Hepatocyte (in vitro differentiated cells): ENCODE data around the gene IQCF6. TPM values are rescaled to one million over a fixed set of nuclear protein-coding genes. Genes with fewer than 3 reads are reported as not detected.

Experiments used
- DNase-seq: peaks from one replicate; pipeline ENCODE4 v3.0.0-alpha.2; 2016; ENCODE audit warnings: low spot score
- H2AFZ ChIP-seq: fragments of 200-600 bp; sonication (generic); 2 replicates; pipeline ENCODE4 v1.6.0; 2016; ENCODE audit warnings: antibody characterized with exemption, mild to moderate bottlenecking
- H3K27ac ChIP-seq: fragments of 200-600 bp; sonication (generic); 2 replicates; pipeline ENCODE4 v1.5.1; 2016; ENCODE audit warnings: mild to moderate bottlenecking
- H3K27me3 ChIP-seq: fragments of 200-600 bp; sonication (generic); 2 replicates; pipeline ENCODE4 v1.6.1; 2016
- H3K36me3 ChIP-seq: fragments of 200-600 bp; sonication (generic); replicated peaks from 2 replicates; pipeline ENCODE4 v1.5.1; 2016; ENCODE audit warnings: low read depth; ENCODE audit not compliant: insufficient read depth
- H3K4me1 ChIP-seq: fragments of 200-600 bp; sonication (generic); 2 replicates; pipeline ENCODE4 v1.5.1; 2016; ENCODE audit warnings: mild to moderate bottlenecking, moderate library complexity; ENCODE audit not compliant: insufficient read depth
- H3K4me2 ChIP-seq: fragments of 200-600 bp; sonication (generic); 2 replicates; pipeline ENCODE4 v1.6.0; 2016
- H3K4me3 ChIP-seq: fragments of 200-600 bp; sonication (generic); 2 replicates; pipeline ENCODE4 v1.5.1; 2016; ENCODE audit warnings: mild to moderate bottlenecking
- H3K79me2 ChIP-seq: fragments of 200-600 bp; sonication (generic); 2 replicates; pipeline ENCODE4 v1.6.0; 2017; ENCODE audit warnings: mild to moderate bottlenecking
- H3K9me2 ChIP-seq: fragments of 200-600 bp; sonication (generic); replicated peaks from 2 replicates; pipeline ENCODE4 v1.6.0; 2017; ENCODE audit warnings: mild to moderate bottlenecking; ENCODE audit not compliant: insufficient read depth
- H3K9me3 ChIP-seq: fragments of 200-600 bp; sonication (generic); 2 replicates; pipeline ENCODE4 v1.5.1; 2016; ENCODE audit warnings: low read depth, mild to moderate bottlenecking
- H4K20me1 ChIP-seq: fragments of 200-600 bp; sonication (generic); 2 replicates; pipeline ENCODE4 v1.6.0; 2016; ENCODE audit warnings: mild to moderate bottlenecking; ENCODE audit not compliant: insufficient read depth, poor library complexity, severe bottlenecking
- EZH2 ChIP-seq: fragments of 200-600 bp; sonication (generic); IDR thresholded peaks from 2 replicates; pipeline ENCODE4 v1.6.1; 2016; ENCODE audit warnings: antibody characterized with exemption, mild to moderate bottlenecking, borderline replicate concordance
- EZH2phosphoT487 ChIP-seq: fragments of 200-600 bp; sonication (generic); IDR thresholded peaks from one replicate; pipeline ENCODE4 v1.6.1; 2018; ENCODE audit warnings: antibody characterized with exemption, mild to moderate bottlenecking, low read depth, moderate library complexity; ENCODE audit not compliant: unreplicated experiment, severe bottlenecking
- polyA plus RNA-seq: library from polyadenylated mRNA; unstranded; fragments of >200 nt; fragmentation: Nextera tagmentation; extraction: Ambion mirVana; gene quantifications from 2 replicates; pipeline ENCODE4 v1.2.1, GENCODE V29; 2016
- total RNA-seq: library from RNA; depleted of rRNA; stranded (reverse); fragments of >200 nt; gene quantifications from 2 replicates; pipeline ENCODE4 v1.2.3, GENCODE V29; 2014
- TF ChIP-seq, protein P1 (sequence below): fragments of 200-600 bp; sonication (generic); IDR thresholded peaks from 2 replicates; pipeline ENCODE4 v1.5.1; 2016; ENCODE audit warnings: antibody characterized with exemption, mild to moderate bottlenecking; ENCODE audit not compliant: poor library complexity

Gene IQCF6
- total and polyA plus RNA-seq, 2 experiments from 2014 or later, result not detected

DNA sequence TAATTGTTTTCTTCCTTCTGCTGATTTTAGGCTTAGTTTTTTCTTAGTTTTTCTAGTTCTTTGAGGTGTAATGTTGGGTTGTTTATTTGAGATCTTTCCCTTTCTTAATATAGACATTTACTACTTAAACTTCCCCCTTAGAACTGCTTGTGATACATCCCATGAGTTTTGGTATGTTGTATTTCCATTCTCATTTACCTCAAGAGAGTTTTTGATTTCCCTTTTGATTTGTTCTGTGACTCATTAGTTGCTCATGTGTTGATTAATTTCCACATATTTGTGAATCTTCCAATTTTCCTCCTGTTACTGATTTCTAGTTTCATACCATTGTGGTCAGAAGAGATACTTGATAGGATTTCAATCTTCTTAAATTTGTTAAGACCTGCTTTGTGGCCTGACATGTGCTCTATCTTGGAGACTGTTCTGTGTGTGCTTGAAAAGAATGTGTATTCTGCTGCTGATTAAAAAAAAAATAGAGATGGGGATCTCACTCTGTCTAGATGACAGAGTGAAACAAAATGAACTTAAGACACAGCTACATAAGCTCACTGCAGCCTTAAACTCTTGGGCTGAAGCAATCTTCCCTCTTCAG is 49.9 kb downstream of the IQCF6 start:
- Histone ChIP-seq H3K4me1 (no peaks in the 10 kb centered on the region), H3K9me3 (no peaks in the 10 kb centered on the region), H3K36me3 (no peaks in the 10 kb centered on the region), H3K9me2 (no peaks in the 10 kb centered on the region), H3K4me3 (no peak overlapping the region), H4K20me1 (no peaks in the 10 kb centered on the region), H3K79me2 (no peaks in the 10 kb centered on the region), H2AFZ (no peak overlapping the region), H3K27ac (no peak overlapping the region), H3K4me2 (no peak overlapping the region), H3K27me3 (peaks cover 4% of the 10 kb centered on the region)
- TF ChIP-seq, protein P1, sequence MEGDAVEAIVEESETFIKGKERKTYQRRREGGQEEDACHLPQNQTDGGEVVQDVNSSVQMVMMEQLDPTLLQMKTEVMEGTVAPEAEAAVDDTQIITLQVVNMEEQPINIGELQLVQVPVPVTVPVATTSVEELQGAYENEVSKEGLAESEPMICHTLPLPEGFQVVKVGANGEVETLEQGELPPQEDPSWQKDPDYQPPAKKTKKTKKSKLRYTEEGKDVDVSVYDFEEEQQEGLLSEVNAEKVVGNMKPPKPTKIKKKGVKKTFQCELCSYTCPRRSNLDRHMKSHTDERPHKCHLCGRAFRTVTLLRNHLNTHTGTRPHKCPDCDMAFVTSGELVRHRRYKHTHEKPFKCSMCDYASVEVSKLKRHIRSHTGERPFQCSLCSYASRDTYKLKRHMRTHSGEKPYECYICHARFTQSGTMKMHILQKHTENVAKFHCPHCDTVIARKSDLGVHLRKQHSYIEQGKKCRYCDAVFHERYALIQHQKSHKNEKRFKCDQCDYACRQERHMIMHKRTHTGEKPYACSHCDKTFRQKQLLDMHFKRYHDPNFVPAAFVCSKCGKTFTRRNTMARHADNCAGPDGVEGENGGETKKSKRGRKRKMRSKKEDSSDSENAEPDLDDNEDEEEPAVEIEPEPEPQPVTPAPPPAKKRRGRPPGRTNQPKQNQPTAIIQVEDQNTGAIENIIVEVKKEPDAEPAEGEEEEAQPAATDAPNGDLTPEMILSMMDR, result no peak
- TF ChIP-seq EZH2 (no peak), EZH2phosphoT487 (no peak)
- DNase-seq, result no peak

Other genes starting within 250 kb of the IQCF6 start
- 13.8 and 17.5 TPM in 2 replicates for gene RAD54L2, start 240.5 kb downstream of the IQCF6 start, total RNA-seq
- gene RAD54L2, start 240.5 kb downstream of the IQCF6 start, polyA plus RNA-seq, result 8.9 and 10.8 TPM in 2 replicates
- 57.4 and 59.6 TPM in 2 replicates for gene TEX264, start 108.0 kb downstream of the IQCF6 start, total RNA-seq
- 98.7 and 103 TPM in 2 replicates for gene TEX264, start 108.0 kb downstream of the IQCF6 start, polyA plus RNA-seq
- 0.27 TPM in 1 of 2 replicates, not detected in the other for gene GRM2, start 72.2 kb downstream of the IQCF6 start, total RNA-seq
- 0.10 TPM in 1 of 2 replicates, not detected in the other for gene GRM2, start 72.2 kb downstream of the IQCF6 start, polyA plus RNA-seq
- gene IQCF2, start 82.4 kb upstream of the IQCF6 start, total RNA-seq, result not detected in 2 replicates
- gene IQCF2, start 82.4 kb upstream of the IQCF6 start, polyA plus RNA-seq, result not detected in 2 replicates
- not detected in 2 replicates for gene IQCF5, start 96.4 kb upstream of the IQCF6 start, total RNA-seq
- not detected in 2 replicates for gene IQCF5, start 96.4 kb upstream of the IQCF6 start, polyA plus RNA-seq
- gene IQCF1, start 124.1 kb upstream of the IQCF6 start, total RNA-seq, result not detected in 2 replicates
- not detected in 2 replicates for gene IQCF1, start 124.1 kb upstream of the IQCF6 start, polyA plus RNA-seq
- gene RRP9, start 162.7 kb upstream of the IQCF6 start, total RNA-seq, result 14.0 and 17.5 TPM in 2 replicates
- gene RRP9, start 162.7 kb upstream of the IQCF6 start, polyA plus RNA-seq, result 23.1 and 32.8 TPM in 2 replicates
- 7.0 and 9.3 TPM in 2 replicates for gene PARP3, start 163.1 kb upstream of the IQCF6 start, total RNA-seq
- gene PARP3, start 163.1 kb upstream of the IQCF6 start, polyA plus RNA-seq, result 10.3 and 11.6 TPM in 2 replicates
- gene GPR62, start 176.1 kb upstream of the IQCF6 start, total RNA-seq, result not detected in 2 replicates
- gene GPR62, start 176.1 kb upstream of the IQCF6 start, polyA plus RNA-seq, result 0.08 TPM in 1 of 2 replicates, not detected in the other
- 48.6 and 60.2 TPM in 2 replicates for gene PCBP4, start 188.2 kb upstream of the IQCF6 start, total RNA-seq
- 42.4 and 53.7 TPM in 2 replicates for gene PCBP4, start 188.2 kb upstream of the IQCF6 start, polyA plus RNA-seq
- 31.9 and 32.8 TPM in 2 replicates for gene ABHD14B, start 194.8 kb upstream of the IQCF6 start, total RNA-seq
- gene ABHD14B, start 194.8 kb upstream of the IQCF6 start, polyA plus RNA-seq, result 40.2 and 48.4 TPM in 2 replicates
- 17.1 and 22.3 TPM in 2 replicates for gene ABHD14A, start 195.8 kb upstream of the IQCF6 start, total RNA-seq
- 55.1 and 68.6 TPM in 2 replicates for gene ABHD14A, start 195.8 kb upstream of the IQCF6 start, polyA plus RNA-seq
- 114 and 164 TPM in 2 replicates for gene ACY1, start 204.3 kb upstream of the IQCF6 start, total RNA-seq
- gene ACY1, start 204.3 kb upstream of the IQCF6 start, polyA plus RNA-seq, result 148 and 183 TPM in 2 replicates
- gene RPL29, start 216.7 kb upstream of the IQCF6 start, total RNA-seq, result 981 and 1,184 TPM in 2 replicates
- 786 and 812 TPM in 2 replicates for gene RPL29, start 216.7 kb upstream of the IQCF6 start, polyA plus RNA-seq